ENCODE data around the gene VPS51. TPM values are rescaled to one million over a fixed set of nuclear protein-coding genes. Genes with fewer than 3 reads are reported as not detected.

VPS51 gene
- total and polyA plus RNA-seq, 4 donors: 73.0 to 191 (median 111) TPM

- Histone ChIP-seq H3K27ac (ENCODE audit: low read depth in 1 of 2, low read length in 2 of 2) (no peak overlapping the region), H3K4me1 (ENCODE audit: control insufficient read depth in 1 of 2, insufficient read depth in 2 of 2, low read length in 2 of 2) (no peaks in the 10 kb centered on the region), H3K9me3 (ENCODE audit: control insufficient read depth, low read length) (no peaks in the 10 kb centered on the region), H3K36me3 (ENCODE audit: control insufficient read depth in 1 of 2, insufficient read depth in 2 of 2, low read length in 1 of 2) (peaks cover 0 to 4% of the 10 kb centered on the region in 2 donors), H3K4me3 (ENCODE audit: low read length in 2 of 2) (no peak overlapping the region), H3K27me3 (ENCODE audit: control insufficient read depth in 1 of 2, insufficient read depth in 2 of 2, low read length in 1 of 2) (no peaks in the 10 kb centered on the region)
- no peak for DNase-seq
- WGBS, 2 donors: 92 to 93% methylated on average over 38 of the region's 38 CpGs
- intact Hi-C loops (cut with DNase I): no loop called here
- ATAC-seq (ENCODE audit: low FRiP score): no peak
These were observed 12.6 kb downstream of the VPS51 start for GRCh38 chr11:65108469-65109123.

DNA sequence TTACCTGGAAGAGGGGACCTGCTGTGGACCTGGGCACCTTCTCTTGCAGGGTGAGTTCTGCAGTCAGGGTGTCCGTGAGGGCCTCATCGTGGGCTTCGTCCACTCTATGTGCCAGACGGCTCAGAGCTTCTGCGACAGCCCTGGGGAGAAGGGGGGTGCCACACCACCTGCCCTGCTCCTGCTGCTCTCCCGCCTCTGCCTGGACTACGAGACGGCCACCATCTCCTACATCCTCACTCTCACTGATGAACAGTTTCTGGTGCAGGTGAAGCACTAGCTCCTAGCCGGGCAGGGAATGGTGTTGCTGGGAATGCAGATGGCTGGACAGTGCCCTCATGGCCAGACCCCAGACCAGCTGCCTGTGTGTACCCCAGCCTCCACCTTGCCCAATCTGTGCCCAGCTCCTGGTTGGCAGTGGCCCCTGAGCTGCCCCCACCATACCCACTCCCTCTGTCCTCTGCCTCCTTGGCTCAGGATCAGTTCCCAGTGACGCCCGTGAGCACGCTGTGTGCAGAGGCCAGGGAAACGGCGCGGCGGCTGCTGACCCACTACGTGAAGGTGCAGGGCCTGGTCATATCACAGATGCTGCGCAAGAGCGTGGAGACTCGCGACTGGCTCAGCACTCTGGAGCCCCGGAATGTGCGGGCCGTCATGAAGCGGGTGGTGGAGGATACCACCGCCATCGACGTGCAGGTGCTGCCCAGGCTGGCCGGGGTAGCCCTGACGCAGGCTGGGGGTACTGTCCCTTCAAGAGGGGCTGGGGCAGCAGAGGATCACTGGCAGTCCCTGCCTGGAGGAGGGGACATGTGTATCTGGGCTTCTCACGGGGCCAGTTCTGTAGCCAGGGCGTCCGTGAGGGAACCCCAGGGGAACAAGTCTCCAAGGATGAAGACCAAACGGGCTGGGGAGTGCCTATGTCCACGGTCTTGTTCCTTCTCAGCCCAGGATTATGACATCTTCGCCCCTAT is 13.5 kb downstream of the VPS51 start:
- H3K27ac ChIP-seq (ENCODE audit: low read depth in 1 of 2, low read length in 2 of 2): no peak overlapping the region
- DNase-seq (no peak), ATAC-seq (ENCODE audit: low FRiP score) (no peak)
- H3K27me3 ChIP-seq (ENCODE audit: control insufficient read depth in 1 of 2, insufficient read depth in 2 of 2, low read length in 1 of 2): no peaks in the 10 kb centered on the region
- no peaks in the 10 kb centered on the region for H3K4me1 ChIP-seq (ENCODE audit: control insufficient read depth in 1 of 2, insufficient read depth in 2 of 2, low read length in 2 of 2)
- intact Hi-C loops (cut with DNase I): no loop called here
- H3K9me3 ChIP-seq (ENCODE audit: control insufficient read depth, low read length): no peaks in the 10 kb centered on the region
- 86 to 87% methylated on average over 36 of the region's 36 CpGs for WGBS, 2 donors
- H3K36me3 ChIP-seq (ENCODE audit: control insufficient read depth in 1 of 2, insufficient read depth in 2 of 2, low read length in 1 of 2): peaks cover 0 to 4% of the 10 kb centered on the region in 2 donors
- no peak overlapping the region for H3K4me3 ChIP-seq (ENCODE audit: low read length in 2 of 2)

- WGBS, 2 donors: 8 to 12% methylated on average over 18 of the region's 18 CpGs
- ATAC-seq (ENCODE audit: low FRiP score) (peak; percentile 81), DNase-seq (peak; percentile 90 to 96)
- Histone ChIP-seq H3K4me1 (ENCODE audit: control insufficient read depth in 1 of 2, insufficient read depth in 2 of 2, low read length in 2 of 2) (no peaks in the 10 kb centered on the region), H3K9me3 (ENCODE audit: control insufficient read depth, low read length) (no peaks in the 10 kb centered on the region), H3K4me3 (ENCODE audit: low read length in 2 of 2) (no peak overlapping the region), H3K27ac (ENCODE audit: low read depth in 1 of 2, low read length in 2 of 2) (peak overlapping the region in 1 of 2 donors; percentile 28), H3K27me3 (ENCODE audit: control insufficient read depth in 1 of 2, insufficient read depth in 2 of 2, low read length in 1 of 2) (no peaks in the 10 kb centered on the region), H3K36me3 (ENCODE audit: control insufficient read depth in 1 of 2, insufficient read depth in 2 of 2, low read length in 1 of 2) (peaks cover 0 to 4% of the 10 kb centered on the region in 2 donors)
- intact Hi-C loops (cut with DNase I): no loop called here
These were observed 14.4 kb downstream of the VPS51 start for GRCh38 chr11:65110354-65110861.

- H3K9me3 ChIP-seq (ENCODE audit: control insufficient read depth, low read length): no peaks in the 10 kb centered on the region
- no peak overlapping the region for H3K27ac ChIP-seq (ENCODE audit: low read depth in 1 of 2, low read length in 2 of 2)
- H3K36me3 ChIP-seq (ENCODE audit: control insufficient read depth in 1 of 2, insufficient read depth in 2 of 2, low read length in 1 of 2): peaks cover 0 to 4% of the 10 kb centered on the region in 2 donors
- DNase-seq: no peak
- no peaks in the 10 kb centered on the region for H3K4me1 ChIP-seq (ENCODE audit: control insufficient read depth in 1 of 2, insufficient read depth in 2 of 2, low read length in 2 of 2)
- H3K27me3 ChIP-seq (ENCODE audit: control insufficient read depth in 1 of 2, insufficient read depth in 2 of 2, low read length in 1 of 2): no peaks in the 10 kb centered on the region
- no peak for ATAC-seq (ENCODE audit: low FRiP score)
- no peak overlapping the region for H3K4me3 ChIP-seq (ENCODE audit: low read length in 2 of 2)
- 61 to 63% methylated on average over 31 of the region's 31 CpGs for WGBS, 2 donors
- intact Hi-C loops (cut with DNase I): no loop called here
These were observed 15.2 kb downstream of the VPS51 start for GRCh38 chr11:65111159-65111743.

DNA sequence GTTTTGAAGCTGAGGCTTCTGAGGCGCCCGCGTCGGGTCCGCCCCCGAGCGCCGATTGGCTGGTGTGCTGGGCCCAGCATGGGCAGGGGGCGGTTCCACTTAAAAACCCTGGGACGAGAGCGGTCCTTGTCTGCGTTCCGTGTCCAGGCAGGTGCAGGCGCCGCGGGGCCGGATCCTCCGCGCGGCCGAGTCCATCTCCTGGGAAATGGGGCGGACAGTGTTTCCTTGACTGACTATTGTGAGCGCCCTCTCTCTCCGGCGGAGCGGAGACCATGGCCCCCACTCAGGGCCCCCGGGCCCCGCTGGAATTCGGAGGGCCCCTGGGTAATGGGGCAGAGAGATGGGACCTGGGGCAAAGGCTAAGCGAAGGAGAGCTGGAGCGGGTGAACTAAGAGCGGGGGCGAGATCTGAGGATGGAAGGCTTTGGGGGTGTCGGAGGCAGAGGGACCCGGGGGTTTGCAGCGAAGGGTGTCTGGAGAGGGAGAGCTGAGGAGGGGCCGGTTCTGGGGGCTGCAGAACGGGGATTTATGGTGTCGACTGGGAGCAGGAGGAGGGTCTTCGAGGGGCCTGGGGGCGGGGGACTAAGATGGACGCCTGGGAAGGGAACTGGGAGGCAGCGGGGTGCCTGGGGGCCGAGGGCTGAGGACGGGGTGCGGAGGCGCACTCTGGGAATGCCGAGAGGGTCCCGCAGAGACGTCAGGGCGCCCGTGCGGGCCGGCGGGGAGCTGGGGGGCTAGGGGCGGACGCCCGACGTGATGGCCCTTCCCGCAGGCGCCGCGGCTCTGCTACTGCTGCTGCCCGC is 15.9 kb downstream of the VPS51 start, which contains the start of gene TM7SF2:
TM7SF2 (plus strand) TSS at position 129 of the 802 bp plus-strand sequence; CDS start at position 273, 144 bp downstream.
- peak; percentile 91 for ATAC-seq (ENCODE audit: low FRiP score)
- Histone ChIP-seq H3K27ac (ENCODE audit: low read depth in 1 of 2, low read length in 2 of 2) (peak within 1 kb of the TSS in 1 of 2 donors; percentile 28), H3K4me1 (ENCODE audit: control insufficient read depth in 1 of 2, insufficient read depth in 2 of 2, low read length in 2 of 2) (no peaks in the 10 kb centered on the region), H3K4me3 (ENCODE audit: low read length in 2 of 2) (peak within 1 kb of the TSS in 1 of 2 donors; percentile 4), H3K9me3 (ENCODE audit: control insufficient read depth, low read length) (no peaks in the 10 kb centered on the region), H3K27me3 (ENCODE audit: control insufficient read depth in 1 of 2, insufficient read depth in 2 of 2, low read length in 1 of 2) (no peaks in the 10 kb centered on the region), H3K36me3 (ENCODE audit: control insufficient read depth in 1 of 2, insufficient read depth in 2 of 2, low read length in 1 of 2) (peaks cover 0 to 4% of the 10 kb centered on the region in 2 donors)
- WGBS, 2 donors: 0 to 1% methylated on average over 54 to 64 of the region's 64 CpGs
- intact Hi-C loops (cut with DNase I): no loop called here
- DNase-seq: peak; percentile 97 to 99

- peaks cover 0 to 3% of the 10 kb centered on the region in 2 donors for H3K36me3 ChIP-seq (ENCODE audit: control insufficient read depth in 1 of 2, insufficient read depth in 2 of 2, low read length in 1 of 2)
- 1% methylated on average over 56 to 57 of the region's 57 CpGs for WGBS, 2 donors
- ATAC-seq (ENCODE audit: low FRiP score) (peak; percentile 55), DNase-seq (peak; percentile 77 to 92)
- H3K27me3 ChIP-seq (ENCODE audit: control insufficient read depth in 1 of 2, insufficient read depth in 2 of 2, low read length in 1 of 2): no peaks in the 10 kb centered on the region
- no peak overlapping the region for H3K27ac ChIP-seq (ENCODE audit: low read depth in 1 of 2, low read length in 2 of 2)
- no peaks in the 10 kb centered on the region for H3K9me3 ChIP-seq (ENCODE audit: control insufficient read depth, low read length)
- H3K4me3 ChIP-seq (ENCODE audit: low read length in 2 of 2): peak overlapping the region in 1 of 2 donors; percentile 4
- intact Hi-C loops (cut with DNase I): no loop called here
- no peaks in the 10 kb centered on the region for H3K4me1 ChIP-seq (ENCODE audit: control insufficient read depth in 1 of 2, insufficient read depth in 2 of 2, low read length in 2 of 2)
These were observed 16.7 kb downstream of the VPS51 start for GRCh38 chr11:65112546-65113360.

DNA sequence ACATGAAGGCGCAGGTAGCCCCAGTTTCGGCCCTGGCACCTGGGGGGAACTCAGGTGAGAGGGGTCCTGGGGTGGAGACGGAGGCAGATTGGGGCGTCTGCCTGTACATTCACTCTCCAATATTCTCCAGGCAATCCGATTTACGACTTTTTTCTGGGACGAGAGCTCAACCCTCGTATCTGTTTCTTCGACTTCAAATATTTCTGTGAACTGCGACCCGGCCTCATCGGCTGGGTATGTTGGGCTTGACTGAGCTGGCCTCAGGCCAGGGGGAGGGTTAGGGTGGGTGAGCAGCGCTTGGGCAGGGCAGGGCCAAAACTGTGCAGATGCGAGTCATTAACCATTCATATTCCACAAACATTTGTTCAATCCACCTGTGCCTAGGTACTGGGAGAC is 17.3 kb downstream of the VPS51 start:
- H3K9me3 ChIP-seq (ENCODE audit: control insufficient read depth, low read length): no peaks in the 10 kb centered on the region
- intact Hi-C loops (cut with DNase I): no loop called here
- WGBS, 2 donors: 4 to 7% methylated on average over 14 of the region's 14 CpGs
- H3K27me3 ChIP-seq (ENCODE audit: control insufficient read depth in 1 of 2, insufficient read depth in 2 of 2, low read length in 1 of 2): no peaks in the 10 kb centered on the region
- H3K4me3 ChIP-seq (ENCODE audit: low read length in 2 of 2): no peak overlapping the region
- DNase-seq: no peak
- no peaks in the 10 kb centered on the region for H3K36me3 ChIP-seq (ENCODE audit: control insufficient read depth in 1 of 2, insufficient read depth in 2 of 2, low read length in 1 of 2)
- no peak overlapping the region for H3K27ac ChIP-seq (ENCODE audit: low read depth in 1 of 2, low read length in 2 of 2)
- no peaks in the 10 kb centered on the region for H3K4me1 ChIP-seq (ENCODE audit: control insufficient read depth in 1 of 2, insufficient read depth in 2 of 2, low read length in 2 of 2)
- no peak for ATAC-seq (ENCODE audit: low FRiP score)

All from aorta (tissue), 5 donors.